Ascending aorta (tissue), 2 donors: ENCODE data around the gene ARL5B. TPM values are rescaled to one million over a fixed set of nuclear protein-coding genes. Genes with fewer than 3 reads are reported as not detected.

Source experiments
- DNase-seq, 2 donors: peaks; one replicate each; pipeline ENCODE4 v3.0.0-alpha.2; 2019; ENCODE audit warnings: low spot score in 2 of 2
- H3K27ac ChIP-seq, 2 donors: fragments of 200-600 bp; sonication (generic); one replicate each; pipeline ENCODE4 v1.5.1; 2016 to 2017; ENCODE audit warnings: mild to moderate bottlenecking in 1 of 2
- H3K27me3 ChIP-seq: fragments of 200-600 bp; sonication (generic); one replicate; pipeline ENCODE4 v1.5.1; 2017
- H3K36me3 ChIP-seq, 2 donors: fragments of 200-600 bp; sonication (generic); one replicate each; pipeline ENCODE4 v1.5.1; 2016
- H3K4me1 ChIP-seq, 2 donors: fragments of 200-600 bp; sonication (generic); one replicate each; pipeline ENCODE4 v1.5.1; 2016 to 2017; ENCODE audit warnings: mild to moderate bottlenecking in 1 of 2
- H3K4me3 ChIP-seq, 2 donors: fragments of 200-600 bp; sonication (generic); one replicate each; pipeline ENCODE4 v1.5.1; 2016 to 2017; ENCODE audit warnings: mild to moderate bottlenecking in 1 of 2
- H3K9me3 ChIP-seq, 2 donors: fragments of 200-600 bp; sonication (generic); one replicate each; pipeline ENCODE4 v1.5.1; 2016
- intact Hi-C: fragments of 100-400 bp; cut with DNase I; formaldehyde crosslinking; loops from one replicate; pipeline ENCODE4 v1.15.1; 2023
- total RNA-seq: library from RNA; depleted of rRNA; stranded (reverse); fragments of >200 nt; gene quantifications from one replicate; pipeline ENCODE4 v1.1.0, GENCODE V29; 2016
- TF ChIP-seq, protein P1 (sequence below), 3 experiments: fragments of 200-600 bp in 2 of 3; fragments of 450-650 bp in 1 of 3; sonication (generic) in 2 of 3; IDR thresholded peaks; one replicate each; pipeline ENCODE4 v1.5.1; 2016 to 2019; ENCODE audit warnings: antibody characterized with exemption in 3 of 3, mild to moderate bottlenecking in 1 of 3, moderate library complexity in 1 of 3

Gene ARL5B, protein sequence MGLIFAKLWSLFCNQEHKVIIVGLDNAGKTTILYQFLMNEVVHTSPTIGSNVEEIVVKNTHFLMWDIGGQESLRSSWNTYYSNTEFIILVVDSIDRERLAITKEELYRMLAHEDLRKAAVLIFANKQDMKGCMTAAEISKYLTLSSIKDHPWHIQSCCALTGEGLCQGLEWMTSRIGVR
- 8.3 TPM for total RNA-seq

DNA sequence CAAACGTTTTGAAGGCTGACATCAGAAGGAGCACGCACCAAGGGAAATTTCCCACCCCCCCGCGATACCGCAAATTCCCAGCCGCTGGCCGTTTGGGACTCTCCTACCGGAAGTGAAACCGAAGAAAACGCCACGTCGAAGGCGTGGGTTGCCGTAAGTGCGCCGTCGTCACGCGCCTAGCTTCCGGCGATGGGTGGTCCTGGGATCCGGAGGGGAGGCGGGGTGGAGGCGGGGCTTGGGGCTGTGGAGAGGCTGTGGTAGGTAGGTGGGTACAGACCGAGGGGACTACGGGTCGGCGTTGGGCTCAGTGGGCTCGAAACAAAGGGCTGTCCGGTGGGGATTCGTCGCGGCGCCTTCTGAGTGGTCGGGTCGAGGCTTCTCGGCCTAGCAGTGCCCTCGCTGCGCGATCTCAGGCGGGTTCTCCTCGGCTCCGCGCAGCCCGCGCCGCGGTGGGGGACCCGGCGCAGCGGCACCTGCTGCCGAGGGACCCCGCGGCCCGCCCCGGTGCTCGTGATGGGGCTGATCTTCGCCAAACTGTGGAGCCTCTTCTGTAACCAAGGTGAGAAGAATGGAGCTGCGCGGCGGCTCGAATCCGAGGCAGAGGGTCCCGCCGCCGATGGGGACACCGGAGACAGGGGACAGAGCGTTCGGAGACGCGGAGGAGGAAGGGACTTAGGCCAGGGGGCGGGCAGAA lies at the start of gene ARL5B:
TSS of gene ARL5B (plus strand) at position 307 of the 694 bp plus-strand sequence. CDS start at position 514, 207 bp downstream.
- peak within 1 kb of the TSS; percentile 87 to 99 for H3K4me3 ChIP-seq
- no peaks in the 10 kb centered on the region for H3K9me3 ChIP-seq
- H3K36me3 ChIP-seq, result no peaks in the 10 kb centered on the region
- TF ChIP-seq, protein P1, sequence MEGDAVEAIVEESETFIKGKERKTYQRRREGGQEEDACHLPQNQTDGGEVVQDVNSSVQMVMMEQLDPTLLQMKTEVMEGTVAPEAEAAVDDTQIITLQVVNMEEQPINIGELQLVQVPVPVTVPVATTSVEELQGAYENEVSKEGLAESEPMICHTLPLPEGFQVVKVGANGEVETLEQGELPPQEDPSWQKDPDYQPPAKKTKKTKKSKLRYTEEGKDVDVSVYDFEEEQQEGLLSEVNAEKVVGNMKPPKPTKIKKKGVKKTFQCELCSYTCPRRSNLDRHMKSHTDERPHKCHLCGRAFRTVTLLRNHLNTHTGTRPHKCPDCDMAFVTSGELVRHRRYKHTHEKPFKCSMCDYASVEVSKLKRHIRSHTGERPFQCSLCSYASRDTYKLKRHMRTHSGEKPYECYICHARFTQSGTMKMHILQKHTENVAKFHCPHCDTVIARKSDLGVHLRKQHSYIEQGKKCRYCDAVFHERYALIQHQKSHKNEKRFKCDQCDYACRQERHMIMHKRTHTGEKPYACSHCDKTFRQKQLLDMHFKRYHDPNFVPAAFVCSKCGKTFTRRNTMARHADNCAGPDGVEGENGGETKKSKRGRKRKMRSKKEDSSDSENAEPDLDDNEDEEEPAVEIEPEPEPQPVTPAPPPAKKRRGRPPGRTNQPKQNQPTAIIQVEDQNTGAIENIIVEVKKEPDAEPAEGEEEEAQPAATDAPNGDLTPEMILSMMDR (IDR thresholded peaks at IDR 0.05), result peak in 1 of 3 experiments; percentile 10
- H3K4me1 ChIP-seq, result peaks cover 8 to 19% of the 10 kb centered on the region in 2 donors
- intact Hi-C loops, result loop anchor here (1.0 to 10.0 kb wide), 3 partner anchors 8 to 1844 kb away; partner anchors contain the start of genes NSUN6 and RSU1
- peak within 1 kb of the TSS; percentile 98 for H3K27ac ChIP-seq
- H3K27me3 ChIP-seq, result no peaks in the 10 kb centered on the region
- peak; percentile 94 to 99 for DNase-seq

DNA sequence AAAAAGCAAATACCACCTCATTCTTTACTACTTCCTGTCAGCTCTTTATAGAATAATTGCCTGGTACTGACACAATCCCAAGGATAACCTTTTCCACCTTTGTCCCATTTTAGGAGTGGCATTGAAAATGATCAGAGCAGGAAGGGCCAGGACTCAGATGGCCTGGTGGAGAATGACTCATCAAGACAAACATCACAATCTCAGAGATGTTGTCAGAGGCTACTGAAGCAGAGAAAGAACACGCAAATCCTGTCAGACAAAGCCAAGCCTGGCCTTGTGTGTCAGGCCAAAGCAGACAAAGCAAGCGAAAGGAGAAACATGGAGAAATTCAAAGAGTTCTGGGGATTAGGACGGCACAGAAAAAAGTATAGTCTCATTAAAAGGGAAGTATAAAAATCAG lies 48.7 kb upstream of the ARL5B start:
- TF ChIP-seq, protein P1 (IDR thresholded peaks at IDR 0.05), result no peak
- Histone ChIP-seq H3K27ac (peak overlapping the region; percentile 58 to 63), H3K9me3 (no peaks in the 10 kb centered on the region), H3K4me1 (peaks cover 0 to 6% of the 10 kb centered on the region in 2 donors), H3K36me3 (peaks cover 0 to 7% of the 10 kb centered on the region in 2 donors), H3K27me3 (no peaks in the 10 kb centered on the region), H3K4me3 (no peak overlapping the region)
- no peak for DNase-seq
- intact Hi-C loops, result no loop called here

DNA sequence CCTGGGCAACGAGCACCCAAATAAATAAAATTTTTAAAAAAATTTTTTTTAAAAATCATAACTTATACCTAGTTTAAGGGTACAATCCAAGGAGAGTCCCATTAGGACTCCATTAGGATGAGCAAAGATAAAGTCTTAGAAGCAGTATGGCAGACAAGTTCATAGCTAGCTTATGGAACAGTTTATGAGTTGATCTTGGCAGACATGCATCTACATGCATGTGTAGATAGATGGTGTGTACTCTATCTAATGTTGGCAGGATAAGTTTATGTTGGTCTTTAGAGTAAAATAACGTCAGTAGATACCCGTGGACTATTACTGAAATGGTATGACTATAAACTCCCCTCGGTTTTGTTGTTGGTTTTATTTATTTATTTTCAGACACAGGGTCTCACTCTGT lies 48.1 kb upstream of the ARL5B start:
- Histone ChIP-seq H3K27ac (peak overlapping the region; percentile 58 to 63), H3K27me3 (no peaks in the 10 kb centered on the region), H3K4me3 (no peak overlapping the region), H3K4me1 (peaks cover 0 to 6% of the 10 kb centered on the region in 2 donors), H3K9me3 (no peaks in the 10 kb centered on the region), H3K36me3 (peaks cover 0 to 7% of the 10 kb centered on the region in 2 donors)
- no peak for DNase-seq
- intact Hi-C loops, result no loop called here
- TF ChIP-seq, protein P1 (IDR thresholded peaks at IDR 0.05), result no peak

DNA sequence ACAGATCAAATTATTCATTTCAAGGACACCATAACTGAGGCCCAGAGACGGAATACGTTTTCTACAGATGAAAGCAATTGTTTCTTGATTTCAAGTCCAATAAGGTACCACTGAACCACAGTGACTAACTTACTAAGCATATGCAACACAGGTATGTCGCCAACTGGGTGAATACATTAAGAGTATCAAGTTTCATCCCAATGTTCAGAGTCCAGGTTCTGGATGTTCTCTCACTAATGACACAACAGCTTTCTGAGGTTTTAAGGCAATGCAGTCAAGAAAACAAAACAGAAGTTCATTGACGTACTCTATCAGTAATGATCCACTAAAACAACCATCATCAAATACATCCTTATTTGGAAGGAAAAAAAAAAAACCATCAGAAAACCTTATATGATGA lies 43.6 kb upstream of the ARL5B start:
- peaks cover 0 to 7% of the 10 kb centered on the region in 2 donors for H3K4me1 ChIP-seq
- H3K27ac ChIP-seq, result no peak overlapping the region
- no peaks in the 10 kb centered on the region for H3K9me3 ChIP-seq
- H3K27me3 ChIP-seq, result no peaks in the 10 kb centered on the region
- no peak for DNase-seq
- TF ChIP-seq, protein P1 (IDR thresholded peaks at IDR 0.05), result no peak
- no peak overlapping the region for H3K4me3 ChIP-seq
- H3K36me3 ChIP-seq, result peaks cover 0 to 7% of the 10 kb centered on the region in 2 donors
- intact Hi-C loops, result no loop called here

DNA sequence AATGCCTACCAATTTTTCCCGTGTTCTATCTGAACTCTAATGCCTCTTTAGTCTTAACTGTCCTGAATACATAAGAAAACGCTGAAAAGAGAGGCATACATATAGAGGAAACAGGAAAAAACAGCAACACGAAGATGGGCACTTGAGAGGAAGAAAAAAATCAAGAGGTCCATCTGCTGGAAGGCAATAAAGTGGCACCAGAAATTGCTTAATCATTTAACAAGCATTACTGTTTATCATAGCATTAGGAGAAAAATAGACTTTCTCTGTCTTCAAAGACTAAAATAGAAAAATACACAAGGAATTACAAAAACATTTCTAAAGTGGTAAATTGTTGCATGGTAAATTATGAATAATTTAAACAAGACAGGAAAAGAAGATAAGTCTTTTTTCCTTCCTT lies 42.9 kb upstream of the ARL5B start:
- Histone ChIP-seq H3K4me3 (no peak overlapping the region), H3K27ac (no peak overlapping the region), H3K4me1 (peaks cover 0 to 2% of the 10 kb centered on the region in 2 donors), H3K9me3 (no peaks in the 10 kb centered on the region), H3K27me3 (no peaks in the 10 kb centered on the region), H3K36me3 (peaks cover 0 to 7% of the 10 kb centered on the region in 2 donors)
- TF ChIP-seq, protein P1 (IDR thresholded peaks at IDR 0.05), result no peak
- intact Hi-C loops, result no loop called here
- no peak for DNase-seq
